ENCODE results near the gene BTNL2. TPM values are rescaled to one million over a fixed set of nuclear protein-coding genes. Genes with fewer than 3 reads are reported as not detected.

BTNL2 gene
- total and polyA plus RNA-seq, 2 donors (not counting 3 experiments of a cell fraction or from before 2014, with no cell fraction given): not detected

- DNase-seq (ENCODE audit: low read depth, low spot score) (no peak), FAIRE-seq (no peak)
- dilution Hi-C loops (cut with MboI; ENCODE audit: extremely low pct_ligation_motif_present, low sequenced_read_pairs): no loop called here
- ChIA-PET POLR2A (no interaction called here), CTCF (no interaction called here)
- intact Hi-C loops (cut with micrococcal nuclease): no loop called here
- H3K4me3 ChIP-seq (replicated peaks in 1 of 3; ENCODE audit: insufficient read depth in 1 of 3, low read depth in 1 of 3, low read length in 3 of 3): no peak overlapping the region
- no peak overlapping the region for H3K27ac ChIP-seq (ENCODE audit: insufficient read depth, low read depth, low read length)
- H2AFZ ChIP-seq (ENCODE audit: low read depth, low read length): no peak overlapping the region
- H3K36me3 ChIP-seq (ENCODE audit: control insufficient read depth in 2 of 2, extremely low read depth in 1 of 2, insufficient read depth in 2 of 2, low read length in 2 of 2): no peaks in the 10 kb centered on the region
- H3K79me2 ChIP-seq (ENCODE audit: control insufficient read depth, insufficient read depth, low read length): no peaks in the 10 kb centered on the region
- H3K27me3 ChIP-seq (ENCODE audit: control insufficient read depth in 2 of 2, insufficient read depth in 2 of 2, low read length in 2 of 2): peaks cover 6 to 14% of the 10 kb centered on the region in 2 experiments
- H3K9me3 ChIP-seq (replicated peaks; ENCODE audit: control insufficient read depth, insufficient read depth, low read length): no peaks in the 10 kb centered on the region
- H3K9ac ChIP-seq (replicated peaks; ENCODE audit: extremely low read depth, insufficient read depth, low read length): no peak overlapping the region
- H3K4me2 ChIP-seq (ENCODE audit: insufficient read depth, low read length): no peak overlapping the region
- no peaks in the 10 kb centered on the region for H3K9me1 ChIP-seq (replicated peaks; ENCODE audit: control insufficient read depth, extremely low read depth, insufficient read depth, low read length)
- TF ChIP-seq EZH2 (IDR thresholded peaks at IDR 0.05; ENCODE audit: borderline replicate concordance, low read depth, low read length, severe bottlenecking) (no peak), CTCF (IDR thresholded peaks at IDR 0.05; ENCODE audit: extremely low read depth in 1 of 2, insufficient read depth in 1 of 2, low read depth in 1 of 2, low read length in 2 of 2) (no peak), FOS (IDR thresholded peaks at IDR 0.05; ENCODE audit: borderline replicate concordance, insufficient read depth, low read length) (no peak), POLR2A (IDR thresholded peaks at IDR 0.05; ENCODE audit: low read depth, low read length) (no peak), GATA2 (IDR thresholded peaks at IDR 0.05; ENCODE audit: insufficient read depth, insufficient read length, low read depth, low read length) (no peak), POLR2AphosphoS5 (IDR thresholded peaks at IDR 0.05; ENCODE audit: insufficient read depth, low read depth, low read length) (no peak), JUN (IDR thresholded peaks at IDR 0.05; ENCODE audit: borderline replicate concordance, insufficient read depth, insufficient read length, low read depth) (no peak), MAX (IDR thresholded peaks at IDR 0.05; ENCODE audit: insufficient read depth, insufficient read length) (no peak), MYC (IDR thresholded peaks at IDR 0.05; ENCODE audit: low read depth, low read length) (no peak)
- H4K20me1 ChIP-seq (replicated peaks; ENCODE audit: control insufficient read depth, extremely low read depth, insufficient read depth, low read length): no peaks in the 10 kb centered on the region
- no peaks in the 10 kb centered on the region for H3K4me1 ChIP-seq (ENCODE audit: control insufficient read depth, extremely low read depth, insufficient read depth, low read length)
- BruUV-seq (replicated peaks): no TSS peak
Measured at GRCh38 chr6:32444433-32444832, 37.5 kb upstream of the BTNL2 start.
